ENCODE measurements around the gene SPNS2.

GRCh38 chr17:4478318-4478830, 20.3 kb upstream of the SPNS2 start:
- TF ChIP-seq CTCF (IDR thresholded peaks at IDR 0.05; ENCODE audit: low read depth, low read length, missing input control): no peak
- no peak for TF ChIP-seq GABPA (IDR thresholded peaks at IDR 0.05 in 1 of 2, conservative IDR thresholded peaks at IDR 0.05 in 1 of 2)
- no peak for TF ChIP-seq MAX (IDR thresholded peaks at IDR 0.05)
- no peak for TF ChIP-seq JUND (IDR thresholded peaks at IDR 0.05)
- TF ChIP-seq NR2F2 (IDR thresholded peaks at IDR 0.05): no peak
- no peak for TF ChIP-seq HNF4G (IDR thresholded peaks at IDR 0.05)
- no peak for TF ChIP-seq YY1 (IDR thresholded peaks at IDR 0.05)
- TF ChIP-seq RXRA (IDR thresholded peaks at IDR 0.05): no peak

Measured in liver (tissue), 3 donors.